IMR-90 (cell line): Measurements from ENCODE around the gene MRPL21. TPM values are rescaled to one million over a fixed set of nuclear protein-coding genes. Genes with fewer than 3 reads are reported as not detected.

Source experiments
- ATAC-seq: fragments of 200-7000 bp; cut with Tn5 transposase; 2 replicates; pipeline ENCODE4 v1.9.1; 2020; ENCODE audit warnings: low read depth, mild to moderate bottlenecking, moderate library complexity
- BruUV-seq: library from RNA; stranded (reverse); fragments of 400-500 nt; replicated peaks from 2 replicates; lab custom pipeline; 2021; lab: Mats Ljungman, UMichigan
- CTCF ChIA-PET: fragments of 300-600 bp; formaldehyde crosslinking; extraction: SDS; loops from one replicate; lab custom pipeline; 2021; ENCODE audit warnings: antibody characterized with exemption; lab: Yijun Ruan, JAX
- POLR2A ChIA-PET: fragments of 300-600 bp; sonication (Branson Sonifier 250); formaldehyde crosslinking; loops from one replicate; lab custom pipeline; 2022; ENCODE audit warnings: antibody characterized with exemption; ENCODE audit not compliant: unreplicated experiment; lab: Charles Lee
- DNase-seq: peaks from one replicate; pipeline ENCODE4 v3.0.0; 2013
- H2AFZ ChIP-seq: replicated peaks from 2 replicates; pipeline ENCODE3; 2013; ENCODE audit warnings: low read length, mild to moderate bottlenecking; ENCODE audit not compliant: poor library complexity
- H2AK5ac ChIP-seq: 2 replicates; pipeline ENCODE4 v1.6.1; 2013; ENCODE audit warnings: low read depth, low read length, inconsistent platforms
- H2AK9ac ChIP-seq: replicated peaks from 2 replicates; pipeline ENCODE3; 2013; ENCODE audit warnings: mild to moderate bottlenecking, low read depth, low read length, moderate library complexity; ENCODE audit not compliant: poor library complexity
- H2BK120ac ChIP-seq: 2 replicates; pipeline ENCODE4 v1.6.1; 2013; ENCODE audit warnings: low read depth, low read length, inconsistent platforms
- H2BK15ac ChIP-seq: 3 replicates; pipeline ENCODE4 v1.6.1; 2013; ENCODE audit warnings: low read depth, low read length, inconsistent platforms
- H2BK20ac ChIP-seq: 2 replicates; pipeline ENCODE4 v1.6.1; 2013; ENCODE audit warnings: low read depth, mild to moderate bottlenecking, inconsistent platforms, low read length, moderate library complexity
- H2BK5ac ChIP-seq: 2 replicates; pipeline ENCODE4 v1.6.1; 2013; ENCODE audit warnings: mild to moderate bottlenecking, low read depth, low read length, inconsistent platforms; ENCODE audit not compliant: poor library complexity, severe bottlenecking
- H3K14ac ChIP-seq: replicated peaks from 2 replicates; pipeline ENCODE4 v1.6.1; 2013; ENCODE audit warnings: low read depth, low read length, inconsistent platforms
- H3K18ac ChIP-seq: 2 replicates; pipeline ENCODE4 v1.6.1; 2013; ENCODE audit warnings: low read depth, low read length, control low read depth
- H3K23ac ChIP-seq: 2 replicates; pipeline ENCODE4 v1.6.1; 2013; ENCODE audit warnings: low read depth, low read length, inconsistent platforms
- H3K27ac ChIP-seq: 2 replicates; pipeline ENCODE4 v1.5.1; 2013; ENCODE audit warnings: mild to moderate bottlenecking, control low read depth, low read length; ENCODE audit not compliant: insufficient read depth
- H3K27me3 ChIP-seq: 2 replicates; pipeline ENCODE4 v1.6.1; 2013; ENCODE audit warnings: low read length; ENCODE audit not compliant: control insufficient read depth, insufficient read depth
- H3K36me3 ChIP-seq: 2 replicates; pipeline ENCODE4 v1.6.1; 2013; ENCODE audit warnings: low read length, mixed read lengths; ENCODE audit not compliant: control insufficient read depth, insufficient read depth
- H3K4ac ChIP-seq: 2 replicates; pipeline ENCODE4 v1.6.1; 2013; ENCODE audit warnings: low read depth, low read length, inconsistent platforms
- H3K4me1 ChIP-seq: 2 replicates; pipeline ENCODE4 v1.6.1; 2013; ENCODE audit warnings: low read length, mixed read lengths; ENCODE audit not compliant: control insufficient read depth, insufficient read depth
- H3K4me2 ChIP-seq: 2 replicates; pipeline ENCODE4 v1.6.1; 2013; ENCODE audit warnings: low read depth, mild to moderate bottlenecking, control low read depth, low read length, moderate library complexity
- H3K4me3 ChIP-seq: 2 replicates; pipeline ENCODE4 v1.5.1; 2013; ENCODE audit warnings: low read depth, mild to moderate bottlenecking, control low read depth, low read length, moderate library complexity; ENCODE audit not compliant: insufficient read depth
- H3K56ac ChIP-seq: 2 replicates; pipeline ENCODE4 v1.6.1; 2013; ENCODE audit warnings: low read length, inconsistent platforms; ENCODE audit not compliant: insufficient read depth; ENCODE audit errors: extremely low read depth
- H3K79me1 ChIP-seq, 2 experiments: 2 replicates each; pipeline ENCODE4 v1.6.1; 2013; ENCODE audit warnings: low read length in 2 of 2, inconsistent platforms in 1 of 2, low read depth in 1 of 2
- H3K9ac ChIP-seq: 2 replicates; pipeline ENCODE4 v1.6.1; 2013; ENCODE audit warnings: low read depth, low read length, control low read depth
- H3K9me1 ChIP-seq: 2 replicates; pipeline ENCODE4 v1.6.1; 2013; ENCODE audit warnings: low read length, inconsistent platforms; ENCODE audit not compliant: insufficient read depth
- H3K9me3 ChIP-seq: 2 replicates; pipeline ENCODE4 v1.6.1; 2013; ENCODE audit warnings: low read length; ENCODE audit not compliant: control insufficient read depth, insufficient read depth
- H4K20me1 ChIP-seq: 2 replicates; pipeline ENCODE4 v1.6.1; 2013; ENCODE audit warnings: low read length, inconsistent platforms; ENCODE audit not compliant: insufficient read depth
- H4K5ac ChIP-seq: 2 replicates; pipeline ENCODE4 v1.6.1; 2013; ENCODE audit warnings: mild to moderate bottlenecking, low read depth, low read length, control low read depth
- H4K8ac ChIP-seq, 2 experiments: 2 replicates each; pipeline ENCODE4 v1.6.1; 2013; ENCODE audit warnings: low read depth in 2 of 2, low read length in 2 of 2, control low read depth in 1 of 2, inconsistent platforms in 1 of 2
- H4K91ac ChIP-seq: 2 replicates; pipeline ENCODE4 v1.6.1; 2013; ENCODE audit warnings: low read depth, low read length, inconsistent platforms; ENCODE audit not compliant: insufficient read depth
- ELK1 ChIP-seq: fragments of 150-350 bp; IDR thresholded peaks from 2 replicates; pipeline ENCODE4 v1.6.1; 2016; ENCODE audit warnings: low read depth, mild to moderate bottlenecking, low read length, moderate library complexity, borderline replicate concordance
- MXI1 ChIP-seq: IDR thresholded peaks from 2 replicates; pipeline ENCODE4 v1.6.1; 2012; ENCODE audit warnings: low read depth, mild to moderate bottlenecking, low read length, moderate library complexity, borderline replicate concordance
- POLR2A ChIP-seq: IDR thresholded peaks from 2 replicates; pipeline ENCODE4 v1.6.1; 2012; ENCODE audit warnings: mild to moderate bottlenecking, low read depth, low read length
- RAD21 ChIP-seq: IDR thresholded peaks from 2 replicates; pipeline ENCODE4 v1.6.1; 2012; ENCODE audit warnings: low read length, improper control_type of control experiment
- WGBS, 2 experiments: methylation state at CpG; one replicate each; pipeline versions ENCODE4 v1.1.5 to v1.1.7; 2013; ENCODE audit warnings: missing lambda C conversion rate in 2 of 2; ENCODE audit not compliant: insufficient read length in 1 of 2; ENCODE audit errors: extremely low coverage in 2 of 2; 5-methylcytosine and 5-hydroxymethylcytosine counted together
- dilution Hi-C: fragments of 300-500 bp; cut with HindIII; formaldehyde crosslinking; loops from one replicate; pipeline ENCODE4 v1.14.3; 2018; ENCODE audit warnings: low sequenced_read_pairs; ENCODE audit not compliant: unreplicated experiment
- in situ Hi-C: fragments of 300-500 bp; cut with MboI; formaldehyde crosslinking; loops from 3 replicates; pipeline ENCODE4 v1.14.3; 2019; ENCODE audit warnings: low sequenced_read_pairs, inconsistent platforms, mixed read lengths
- intact Hi-C: fragments of 100-400 bp; cut with micrococcal nuclease; formaldehyde crosslinking; loops from 2 replicates; pipeline ENCODE4 v1.10.0; 2022
- polyA plus RNA-seq, 3 experiments: library from polyadenylated mRNA; depleted of rRNA; stranded (reverse); fragments of >200 nt; gene quantifications; 2 replicates each; pipeline ENCODE4 v1.2.3, GENCODE V29; 2012; ENCODE audit warnings: low replicate concordance in 1 of 3
- total RNA-seq: library from RNA; depleted of rRNA; stranded (reverse); fragments of >200 nt; gene quantifications from 2 replicates; pipeline ENCODE4 v1.2.3, GENCODE V29; 2012
- TF ChIP-seq, protein P1 (sequence below): conservative IDR thresholded peaks from 2 replicates; pipeline ENCODE4 v1.5.1; 2012; ENCODE audit warnings: mild to moderate bottlenecking, low read depth, low read length, improper control_type of control experiment

The MRPL21 gene
- total and polyA plus RNA-seq, 2 of the 4 experiments (the other 2 are of a cell fraction) = 19.2 to 26.3 TPM

- POLR2A ChIA-PET = no interaction called here
- intact Hi-C loops = loop anchor here (10.0 kb wide), 1 partner anchor 737 kb away; the partner anchor contains the start of gene CCND1
Measured at GRCh38 chr11:68908273-68908672, 4.6 kb upstream of the MRPL21 start.

More at GRCh38 chr11:68908273-68908672, 4.6 kb upstream of the MRPL21 start:
- H2AK5ac ChIP-seq = no peak overlapping the region
- H2AK9ac ChIP-seq = no peak overlapping the region
- no peaks in the 10 kb centered on the region for H3K27me3 ChIP-seq
- ATAC-seq (no peak), DNase-seq (no peak)
- peaks cover 35% of the 10 kb centered on the region for H3K36me3 ChIP-seq
- H3K4ac ChIP-seq = no peak overlapping the region
- TF ChIP-seq, protein P1, sequence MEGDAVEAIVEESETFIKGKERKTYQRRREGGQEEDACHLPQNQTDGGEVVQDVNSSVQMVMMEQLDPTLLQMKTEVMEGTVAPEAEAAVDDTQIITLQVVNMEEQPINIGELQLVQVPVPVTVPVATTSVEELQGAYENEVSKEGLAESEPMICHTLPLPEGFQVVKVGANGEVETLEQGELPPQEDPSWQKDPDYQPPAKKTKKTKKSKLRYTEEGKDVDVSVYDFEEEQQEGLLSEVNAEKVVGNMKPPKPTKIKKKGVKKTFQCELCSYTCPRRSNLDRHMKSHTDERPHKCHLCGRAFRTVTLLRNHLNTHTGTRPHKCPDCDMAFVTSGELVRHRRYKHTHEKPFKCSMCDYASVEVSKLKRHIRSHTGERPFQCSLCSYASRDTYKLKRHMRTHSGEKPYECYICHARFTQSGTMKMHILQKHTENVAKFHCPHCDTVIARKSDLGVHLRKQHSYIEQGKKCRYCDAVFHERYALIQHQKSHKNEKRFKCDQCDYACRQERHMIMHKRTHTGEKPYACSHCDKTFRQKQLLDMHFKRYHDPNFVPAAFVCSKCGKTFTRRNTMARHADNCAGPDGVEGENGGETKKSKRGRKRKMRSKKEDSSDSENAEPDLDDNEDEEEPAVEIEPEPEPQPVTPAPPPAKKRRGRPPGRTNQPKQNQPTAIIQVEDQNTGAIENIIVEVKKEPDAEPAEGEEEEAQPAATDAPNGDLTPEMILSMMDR = no peak
- no peak for TF ChIP-seq POLR2A
- TF ChIP-seq ELK1 = no peak
- no peak for TF ChIP-seq RAD21
- no peak for TF ChIP-seq MXI1
- CTCF ChIA-PET = interaction anchor here (1.0 kb wide), 1 partner anchor 136 kb away, joined by 3 read pairs; no protein-coding TSS in a partner anchor
- no TSS peak for BruUV-seq
- no peak overlapping the region for H2BK15ac ChIP-seq
- H3K14ac ChIP-seq = no peak overlapping the region
- no peak overlapping the region for H3K4me2 ChIP-seq
- no peak overlapping the region for H3K18ac ChIP-seq
- H4K91ac ChIP-seq = no peak overlapping the region
- no peak overlapping the region for H4K5ac ChIP-seq
- no peak overlapping the region for H2BK120ac ChIP-seq
- H3K4me3 ChIP-seq = no peak overlapping the region
- dilution Hi-C loops = no loop called here
- in situ Hi-C loops = loop anchor here (5.0 kb wide), 1 partner anchor 174 kb away; no protein-coding TSS in a partner anchor
- H3K56ac ChIP-seq = no peak overlapping the region
- no CpG with 5 or more reads among the region's 5 CpGs for WGBS, 2 experiments
- peaks cover 3% of the 10 kb centered on the region; the same call in 1 of the 2 replicates for H4K20me1 ChIP-seq
- no peaks in the 10 kb centered on the region for H3K9me3 ChIP-seq
- no peak overlapping the region for H2AFZ ChIP-seq
- H3K79me1 ChIP-seq = peaks cover 28 to 39% of the 10 kb centered on the region in 2 experiments
- no peak overlapping the region for H2BK20ac ChIP-seq
- H3K27ac ChIP-seq = no peak overlapping the region
- H4K8ac ChIP-seq = no peak overlapping the region
- peaks cover 6% of the 10 kb centered on the region; the same call in 1 of the 2 replicates for H3K4me1 ChIP-seq
- no peak overlapping the region for H2BK5ac ChIP-seq
- no peak overlapping the region for H3K23ac ChIP-seq
- H3K9ac ChIP-seq = no peak overlapping the region
- H3K9me1 ChIP-seq = no peaks in the 10 kb centered on the region
